Measurements from ENCODE around the gene MYLK2.
A peak's percentile ranks its signal among the peaks of the same experiment; 100 is the strongest.

The MYLK2 gene

DNA sequence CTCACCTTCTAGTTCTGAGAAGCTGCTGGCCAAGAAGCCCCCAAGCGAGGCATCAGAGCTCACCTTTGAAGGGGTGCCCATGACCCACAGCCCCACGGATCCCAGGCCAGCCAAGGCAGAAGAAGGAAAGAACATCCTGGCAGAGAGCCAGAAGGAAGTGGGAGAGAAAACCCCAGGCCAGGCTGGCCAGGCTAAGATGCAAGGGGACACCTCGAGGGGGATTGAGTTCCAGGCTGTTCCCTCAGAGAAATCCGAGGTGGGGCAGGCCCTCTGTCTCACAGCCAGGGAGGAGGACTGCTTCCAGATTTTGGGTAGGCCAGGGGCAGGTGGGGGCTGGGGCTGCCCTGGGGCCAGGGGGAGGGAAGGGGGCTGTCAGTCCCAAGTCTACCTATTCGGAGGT lies 2.3 kb downstream of the MYLK2 start:
- DNase-seq (ENCODE audit: extremely low read depth, low read depth): no peak
- TF ChIP-seq, protein P1, sequence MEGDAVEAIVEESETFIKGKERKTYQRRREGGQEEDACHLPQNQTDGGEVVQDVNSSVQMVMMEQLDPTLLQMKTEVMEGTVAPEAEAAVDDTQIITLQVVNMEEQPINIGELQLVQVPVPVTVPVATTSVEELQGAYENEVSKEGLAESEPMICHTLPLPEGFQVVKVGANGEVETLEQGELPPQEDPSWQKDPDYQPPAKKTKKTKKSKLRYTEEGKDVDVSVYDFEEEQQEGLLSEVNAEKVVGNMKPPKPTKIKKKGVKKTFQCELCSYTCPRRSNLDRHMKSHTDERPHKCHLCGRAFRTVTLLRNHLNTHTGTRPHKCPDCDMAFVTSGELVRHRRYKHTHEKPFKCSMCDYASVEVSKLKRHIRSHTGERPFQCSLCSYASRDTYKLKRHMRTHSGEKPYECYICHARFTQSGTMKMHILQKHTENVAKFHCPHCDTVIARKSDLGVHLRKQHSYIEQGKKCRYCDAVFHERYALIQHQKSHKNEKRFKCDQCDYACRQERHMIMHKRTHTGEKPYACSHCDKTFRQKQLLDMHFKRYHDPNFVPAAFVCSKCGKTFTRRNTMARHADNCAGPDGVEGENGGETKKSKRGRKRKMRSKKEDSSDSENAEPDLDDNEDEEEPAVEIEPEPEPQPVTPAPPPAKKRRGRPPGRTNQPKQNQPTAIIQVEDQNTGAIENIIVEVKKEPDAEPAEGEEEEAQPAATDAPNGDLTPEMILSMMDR (IDR thresholded peaks at IDR 0.05; ENCODE audit: low read depth, low read length, missing control alignments): no peak
- no peak overlapping the region for H3K4me3 ChIP-seq (replicated peaks; ENCODE audit: low read depth, low read length)

DNA sequence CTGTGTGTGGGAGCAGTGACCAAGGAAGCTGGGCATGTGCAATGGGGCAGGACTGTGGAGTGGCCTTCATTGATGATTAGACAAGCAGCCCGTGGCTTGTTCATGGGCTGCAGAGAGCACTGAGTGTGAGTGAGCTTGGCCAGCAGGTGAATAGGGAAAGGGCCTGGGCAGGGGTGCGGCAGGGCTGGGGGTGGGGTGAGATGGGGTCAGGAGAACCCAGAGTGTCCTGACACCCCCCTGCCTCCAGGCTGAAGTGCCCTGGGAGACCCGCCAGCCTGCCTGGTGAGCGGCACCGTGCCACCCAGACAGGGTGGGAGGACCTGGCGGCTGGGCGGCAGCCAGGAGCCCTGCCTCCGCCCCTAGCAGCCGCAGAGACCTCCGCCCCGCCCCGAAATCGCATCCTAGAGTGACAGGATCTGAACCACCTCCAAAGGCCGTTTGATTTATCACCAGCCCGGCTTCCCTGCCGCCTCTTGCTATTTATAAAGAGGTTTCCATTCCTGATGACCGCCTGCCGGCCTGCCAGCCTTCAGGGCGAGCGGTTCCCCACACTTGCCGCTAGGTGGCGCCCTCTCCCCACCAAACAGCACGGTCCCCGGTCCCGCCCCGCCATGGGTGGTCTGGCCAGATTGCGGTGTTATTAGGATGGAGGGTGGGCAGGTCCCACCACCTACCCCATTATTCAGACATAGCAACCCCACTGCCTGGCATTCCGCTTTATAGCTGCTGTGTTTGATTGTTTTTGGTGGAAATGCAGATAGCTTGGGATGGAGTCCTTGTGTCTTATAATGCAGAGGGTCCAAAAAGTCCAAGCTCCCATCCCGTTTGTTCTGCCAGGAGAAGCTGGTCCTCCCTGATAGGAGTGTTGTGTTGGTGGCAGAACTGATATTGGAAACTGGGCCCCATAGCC lies 3.5 kb downstream of the MYLK2 start:
- no peak overlapping the region for H3K4me3 ChIP-seq (replicated peaks; ENCODE audit: low read depth, low read length)
- TF ChIP-seq, protein P1 (IDR thresholded peaks at IDR 0.05; ENCODE audit: low read depth, low read length, missing control alignments): peak; percentile 97
- no peak for DNase-seq (ENCODE audit: extremely low read depth, low read depth)

DNA sequence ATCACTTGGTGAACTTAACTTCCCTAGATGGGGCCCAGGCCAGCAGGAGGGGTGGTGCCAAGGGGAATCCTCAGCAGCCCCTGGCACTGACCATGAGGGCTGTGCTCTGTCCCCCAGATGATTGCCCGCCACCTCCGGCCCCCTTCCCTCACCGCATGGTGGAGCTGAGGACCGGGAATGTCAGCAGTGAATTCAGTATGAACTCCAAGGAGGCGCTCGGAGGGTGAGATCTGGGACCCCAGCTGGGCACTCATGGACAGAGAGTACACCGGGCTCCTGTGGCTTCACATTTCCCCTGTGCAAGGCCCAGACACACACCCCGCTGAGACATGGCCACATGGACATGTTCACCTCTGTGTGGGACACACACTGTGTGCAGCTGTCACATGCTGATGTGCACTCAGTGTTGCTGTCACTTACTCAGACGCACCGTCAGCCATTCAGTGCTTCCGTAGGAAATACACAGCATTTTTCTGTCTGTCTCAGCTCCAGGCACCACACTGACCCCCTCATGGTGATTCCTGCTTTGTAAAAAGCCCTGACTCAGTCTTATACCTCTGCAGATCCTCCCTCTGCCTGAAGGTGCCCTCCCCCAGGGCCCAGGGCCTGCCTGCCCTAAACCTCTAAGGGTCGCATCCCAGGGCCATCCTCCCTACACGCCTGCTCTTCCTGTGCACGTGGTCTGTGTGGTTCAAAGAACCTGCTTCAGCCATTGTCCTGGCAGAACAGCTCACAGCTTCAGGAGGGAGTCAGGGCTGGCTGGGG lies 4.4 kb downstream of the MYLK2 start:
- H3K4me3 ChIP-seq (replicated peaks; ENCODE audit: low read depth, low read length): no peak overlapping the region
- TF ChIP-seq, protein P1 (IDR thresholded peaks at IDR 0.05; ENCODE audit: low read depth, low read length, missing control alignments): no peak
- DNase-seq (ENCODE audit: extremely low read depth, low read depth): no peak

DNA sequence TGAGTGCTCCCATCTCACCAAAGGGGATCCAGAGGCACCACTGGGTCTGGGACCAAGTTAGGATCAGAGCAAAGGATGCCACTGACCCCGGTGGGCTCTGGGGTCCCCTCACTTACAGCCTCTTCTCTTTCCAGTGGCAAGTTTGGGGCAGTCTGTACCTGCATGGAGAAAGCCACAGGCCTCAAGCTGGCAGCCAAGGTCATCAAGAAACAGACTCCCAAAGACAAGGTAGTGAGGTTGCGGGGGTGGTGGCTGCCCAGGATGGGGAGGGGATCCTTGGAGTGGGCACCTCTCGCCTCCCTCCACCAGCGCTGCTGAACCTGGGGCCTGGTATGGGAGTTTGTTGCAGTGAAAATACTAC lies 4.9 kb downstream of the MYLK2 start:
- TF ChIP-seq, protein P1 (IDR thresholded peaks at IDR 0.05; ENCODE audit: low read depth, low read length, missing control alignments): no peak
- no peak for DNase-seq (ENCODE audit: extremely low read depth, low read depth)
- no peak overlapping the region for H3K4me3 ChIP-seq (replicated peaks; ENCODE audit: low read depth, low read length)

DNA sequence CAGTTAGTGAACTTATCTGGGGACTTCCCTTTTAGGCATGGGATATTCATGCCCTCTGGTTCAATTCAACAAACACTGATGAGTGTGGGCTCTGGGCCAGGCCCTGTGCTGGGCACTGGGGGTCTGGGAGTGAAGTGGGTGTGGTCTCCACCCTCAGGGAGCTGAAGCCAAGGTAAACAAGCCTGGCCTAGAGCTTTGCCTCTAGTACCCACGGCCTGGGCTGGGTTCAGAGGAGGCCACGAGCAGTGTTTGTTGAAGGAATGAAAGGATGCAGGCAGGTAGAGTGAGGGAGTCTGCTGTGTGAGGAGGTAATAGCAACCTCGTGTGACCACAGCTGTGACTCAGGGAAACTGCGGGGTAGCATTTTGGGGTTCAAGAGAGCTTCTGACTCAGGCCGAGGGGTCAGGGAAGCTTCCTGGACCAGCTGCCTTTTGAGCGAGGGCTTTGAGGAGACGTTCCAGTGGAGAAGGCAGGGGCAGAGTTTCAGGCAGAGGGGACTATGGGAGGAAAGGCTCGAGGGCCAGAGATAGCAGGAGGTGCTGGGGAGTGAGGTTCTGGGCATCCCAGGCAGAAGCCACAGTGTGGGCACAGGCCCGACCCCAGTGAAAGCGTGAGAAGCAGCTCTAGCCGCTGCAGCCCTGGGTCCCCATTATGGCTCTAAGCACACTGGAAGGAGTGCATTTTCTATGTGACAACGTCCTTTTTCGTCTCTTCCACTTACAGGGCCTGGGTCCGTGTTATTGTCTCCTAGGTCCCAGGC lies 5.6 kb downstream of the MYLK2 start:
- no peak overlapping the region for H3K4me3 ChIP-seq (replicated peaks; ENCODE audit: low read depth, low read length)
- TF ChIP-seq, protein P1 (IDR thresholded peaks at IDR 0.05; ENCODE audit: low read depth, low read length, missing control alignments): no peak
- no peak for DNase-seq (ENCODE audit: extremely low read depth, low read depth)

DNA sequence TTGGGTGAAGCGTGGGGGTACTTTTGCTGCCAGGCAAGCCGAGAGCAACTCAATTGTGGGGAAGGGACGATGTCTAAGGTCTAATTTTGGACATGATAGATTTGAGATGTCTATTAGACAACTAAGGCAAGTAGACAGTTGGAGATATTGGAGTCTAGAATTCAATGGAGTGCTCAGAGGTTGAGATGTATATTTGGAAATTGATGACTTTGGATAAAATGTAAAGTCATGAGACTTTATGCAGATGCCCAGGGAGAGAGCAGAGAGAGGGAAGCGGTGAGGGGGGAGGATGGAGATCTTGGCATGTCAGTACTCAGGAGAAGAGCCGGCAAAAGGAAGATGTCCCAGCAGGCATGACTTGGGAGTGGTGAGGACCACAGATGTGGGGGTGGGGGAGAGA lies 6.9 kb downstream of the MYLK2 start:
- DNase-seq (ENCODE audit: extremely low read depth, low read depth): no peak
- TF ChIP-seq, protein P1 (IDR thresholded peaks at IDR 0.05; ENCODE audit: low read depth, low read length, missing control alignments): no peak
- H3K4me3 ChIP-seq (replicated peaks; ENCODE audit: low read depth, low read length): no peak overlapping the region

Measured in HFF-Myc (cell line).